Fibroblast of villous mesenchyme (primary cell): Measurements from ENCODE around the gene MEF2C. TPM values are rescaled to one million over a fixed set of nuclear protein-coding genes. Genes with fewer than 3 reads are reported as not detected.

Experiments
- DNase-seq: peaks from one replicate; pipeline ENCODE4 v3.0.0-alpha.2; 2010; ENCODE audit warnings: low read depth
- H3K4me3 ChIP-seq: 2 replicates; pipeline ENCODE4 v1.5.1; 2011; ENCODE audit warnings: low read depth, mild to moderate bottlenecking, low read length
- total RNA-seq: library from RNA; depleted of rRNA; stranded (reverse); fragments of >200 nt; gene quantifications from 2 replicates; pipeline ENCODE4 v1.2.3, GENCODE V29; 2012
- TF ChIP-seq, protein P1 (sequence below): IDR thresholded peaks from 2 replicates; pipeline ENCODE4 v1.5.1; 2012; ENCODE audit warnings: low read depth, mild to moderate bottlenecking, low read length; ENCODE audit not compliant: insufficient read depth

The MEF2C gene
- total RNA-seq, 1 donor: 16.0 TPM

DNA sequence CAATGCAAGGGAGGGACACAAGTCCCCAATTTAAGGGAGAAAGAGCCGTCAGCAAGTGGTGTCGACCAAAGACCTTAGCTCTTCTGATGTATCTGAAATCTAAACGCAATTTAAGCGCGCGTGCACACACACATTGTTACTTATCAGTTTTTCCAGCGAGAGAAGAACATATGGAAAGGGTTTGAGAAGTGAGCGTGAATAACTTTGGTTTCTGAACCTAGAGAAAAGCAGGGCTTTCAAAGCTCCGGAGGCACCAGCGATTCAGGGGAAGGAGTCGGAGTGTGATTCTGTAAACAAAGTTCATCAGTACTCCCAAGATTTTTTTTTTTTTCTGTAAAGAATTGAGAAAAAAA lies 191.8 kb downstream of the MEF2C start:
- TF ChIP-seq, protein P1, sequence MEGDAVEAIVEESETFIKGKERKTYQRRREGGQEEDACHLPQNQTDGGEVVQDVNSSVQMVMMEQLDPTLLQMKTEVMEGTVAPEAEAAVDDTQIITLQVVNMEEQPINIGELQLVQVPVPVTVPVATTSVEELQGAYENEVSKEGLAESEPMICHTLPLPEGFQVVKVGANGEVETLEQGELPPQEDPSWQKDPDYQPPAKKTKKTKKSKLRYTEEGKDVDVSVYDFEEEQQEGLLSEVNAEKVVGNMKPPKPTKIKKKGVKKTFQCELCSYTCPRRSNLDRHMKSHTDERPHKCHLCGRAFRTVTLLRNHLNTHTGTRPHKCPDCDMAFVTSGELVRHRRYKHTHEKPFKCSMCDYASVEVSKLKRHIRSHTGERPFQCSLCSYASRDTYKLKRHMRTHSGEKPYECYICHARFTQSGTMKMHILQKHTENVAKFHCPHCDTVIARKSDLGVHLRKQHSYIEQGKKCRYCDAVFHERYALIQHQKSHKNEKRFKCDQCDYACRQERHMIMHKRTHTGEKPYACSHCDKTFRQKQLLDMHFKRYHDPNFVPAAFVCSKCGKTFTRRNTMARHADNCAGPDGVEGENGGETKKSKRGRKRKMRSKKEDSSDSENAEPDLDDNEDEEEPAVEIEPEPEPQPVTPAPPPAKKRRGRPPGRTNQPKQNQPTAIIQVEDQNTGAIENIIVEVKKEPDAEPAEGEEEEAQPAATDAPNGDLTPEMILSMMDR: no peak
- no peak for DNase-seq
- H3K4me3 ChIP-seq: no peak overlapping the region

DNA sequence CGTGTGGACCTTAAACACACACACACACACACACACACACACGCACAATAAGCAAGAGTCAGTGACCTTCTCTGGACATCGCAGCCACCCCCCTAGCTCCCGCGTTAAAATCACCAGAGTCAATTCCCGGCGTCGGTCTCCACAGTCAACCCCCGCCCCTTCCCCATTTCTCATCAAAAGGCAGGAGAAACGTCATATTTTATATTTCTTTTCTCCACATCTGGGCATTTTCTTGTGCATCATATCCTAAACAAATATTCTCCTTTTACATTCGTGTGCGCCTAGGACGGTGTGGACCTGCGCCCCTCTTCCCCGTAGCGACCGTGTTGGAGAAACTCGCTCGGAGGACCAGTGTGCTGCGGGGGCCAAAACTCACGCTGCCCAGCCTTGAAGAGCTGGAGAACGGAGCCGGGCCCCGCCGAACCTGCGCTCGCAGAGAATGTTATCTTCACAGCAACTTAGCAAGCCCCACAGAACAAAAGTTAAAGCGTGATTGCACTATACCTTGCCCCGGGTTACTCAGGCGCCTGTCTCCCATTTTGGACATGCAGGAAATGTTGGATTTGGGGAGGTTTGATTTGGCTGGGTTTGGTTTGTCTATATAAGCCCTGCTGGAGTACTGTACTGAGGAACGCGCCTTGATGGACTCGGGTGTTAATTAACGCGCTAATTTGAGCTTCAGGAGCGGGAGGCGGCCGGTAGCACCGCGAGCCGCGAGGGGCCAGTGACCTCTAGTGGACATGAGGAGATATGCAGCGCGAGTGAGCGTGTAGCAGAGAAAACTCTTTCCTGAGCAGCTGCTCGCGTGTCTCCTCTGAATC lies 192.4 kb downstream of the MEF2C start:
- H3K4me3 ChIP-seq: no peak overlapping the region
- DNase-seq: peak; percentile 50
- TF ChIP-seq, protein P1: peak; percentile 97

DNA sequence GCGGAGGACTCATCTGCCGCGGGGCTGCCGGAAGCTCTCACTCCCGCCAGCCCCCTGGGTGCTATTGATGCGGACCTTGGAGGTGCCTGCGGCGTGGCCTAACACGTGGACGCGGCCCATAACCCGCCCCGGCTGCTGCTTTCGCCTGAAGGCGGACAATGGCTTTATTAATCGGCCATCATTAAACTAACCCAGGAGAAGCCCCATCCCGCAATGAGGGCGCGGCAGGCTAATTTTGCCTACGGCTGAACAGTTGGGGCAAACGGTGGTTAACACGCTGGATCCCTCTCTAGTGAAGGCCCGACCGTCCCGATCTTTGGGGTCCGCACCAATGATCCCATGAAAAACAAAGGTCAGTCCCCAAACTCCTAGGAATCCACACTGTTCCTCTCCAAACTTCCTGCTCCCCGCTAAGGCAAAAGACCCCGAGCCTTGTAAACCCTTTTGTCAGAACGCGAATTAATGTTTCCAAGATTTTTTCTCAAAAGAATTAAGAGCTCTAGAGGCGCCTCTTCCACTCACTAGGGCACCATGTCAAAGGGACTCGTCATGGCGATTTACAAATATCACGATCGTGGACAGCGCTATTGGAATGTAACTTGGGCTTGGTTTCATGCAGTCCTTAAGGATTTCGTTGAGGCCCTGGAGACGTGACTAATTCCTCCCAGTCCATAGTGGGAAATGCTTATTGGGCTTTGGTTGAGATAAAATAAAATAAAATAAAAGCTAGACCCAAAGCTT lies 193.1 kb downstream of the MEF2C start:
- DNase-seq: no peak
- TF ChIP-seq, protein P1: no peak
- H3K4me3 ChIP-seq: no peak overlapping the region

DNA sequence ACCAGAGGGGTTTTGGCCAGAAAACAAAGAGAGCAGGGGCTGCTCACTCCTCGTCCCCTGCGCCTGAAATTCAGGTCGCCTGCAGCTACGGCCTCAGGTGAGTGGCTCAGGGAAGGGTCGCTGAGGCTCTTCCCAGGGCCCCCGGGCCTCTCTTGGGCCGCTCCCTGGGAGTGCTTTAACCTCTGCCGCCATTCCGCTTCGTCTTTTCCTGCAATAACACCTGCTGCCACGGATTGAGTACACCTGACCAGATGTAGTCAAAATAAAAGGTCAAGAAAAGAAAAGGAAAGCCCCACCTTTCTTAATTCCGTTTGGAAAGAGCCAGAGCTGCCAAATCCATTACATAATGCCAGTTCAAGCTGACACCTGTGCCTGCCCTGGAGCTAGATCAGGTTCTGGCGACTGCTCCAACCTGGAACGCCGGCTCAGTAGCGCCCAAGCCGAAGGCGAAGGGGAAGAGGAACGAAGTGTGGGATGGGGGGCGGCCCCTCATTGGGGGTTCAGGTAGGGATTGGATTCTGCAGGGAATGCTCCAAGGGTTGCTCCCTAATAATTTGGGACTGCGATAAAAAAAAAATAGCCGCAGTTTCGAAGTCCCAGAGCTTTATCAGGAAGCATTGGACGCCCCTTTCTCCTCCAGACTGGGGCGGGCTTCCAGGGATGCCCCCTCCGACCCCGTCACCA lies 193.9 kb downstream of the MEF2C start:
- no peak for DNase-seq
- H3K4me3 ChIP-seq: no peak overlapping the region
- TF ChIP-seq, protein P1: no peak

DNA sequence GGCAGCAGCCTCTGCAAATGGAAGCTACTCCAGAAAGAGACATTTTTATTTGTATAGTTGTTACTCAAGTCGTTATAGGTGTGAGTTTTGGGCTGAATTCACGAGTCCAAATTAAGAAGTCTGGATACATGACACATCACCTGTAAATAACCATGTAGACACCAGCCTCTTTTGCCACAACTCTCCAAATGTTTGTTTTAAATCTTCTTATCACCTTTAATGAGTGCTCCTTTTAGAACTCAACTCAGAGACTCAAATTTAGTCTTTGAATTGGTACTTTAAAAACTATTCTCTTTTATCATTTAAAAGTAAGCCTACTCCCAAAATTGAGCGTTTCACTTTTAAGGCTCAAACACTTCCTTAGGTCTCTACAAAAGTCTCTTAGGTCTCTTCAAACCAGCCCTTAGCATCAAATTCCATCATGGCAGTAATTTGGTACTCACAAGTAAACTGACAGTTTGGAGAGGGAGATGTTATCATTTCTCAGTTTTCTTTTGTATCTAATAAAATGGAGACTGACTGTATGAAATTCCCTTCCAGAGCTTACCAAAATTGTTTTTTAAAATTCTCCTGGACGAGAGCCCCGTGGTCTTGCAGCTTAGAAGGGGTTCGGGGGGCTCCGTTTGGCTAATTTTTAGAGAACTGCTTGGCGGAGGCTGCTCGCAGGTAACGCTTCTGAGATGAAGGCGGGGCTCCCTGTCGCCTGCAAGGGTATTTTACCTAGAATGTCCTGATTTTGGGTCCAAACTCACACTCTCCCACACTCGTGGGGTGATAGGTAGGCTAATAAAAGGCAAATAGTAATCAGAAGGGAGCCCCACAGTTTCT lies 194.6 kb downstream of the MEF2C start:
- DNase-seq: no peak
- TF ChIP-seq, protein P1: no peak
- H3K4me3 ChIP-seq: no peak overlapping the region

DNA sequence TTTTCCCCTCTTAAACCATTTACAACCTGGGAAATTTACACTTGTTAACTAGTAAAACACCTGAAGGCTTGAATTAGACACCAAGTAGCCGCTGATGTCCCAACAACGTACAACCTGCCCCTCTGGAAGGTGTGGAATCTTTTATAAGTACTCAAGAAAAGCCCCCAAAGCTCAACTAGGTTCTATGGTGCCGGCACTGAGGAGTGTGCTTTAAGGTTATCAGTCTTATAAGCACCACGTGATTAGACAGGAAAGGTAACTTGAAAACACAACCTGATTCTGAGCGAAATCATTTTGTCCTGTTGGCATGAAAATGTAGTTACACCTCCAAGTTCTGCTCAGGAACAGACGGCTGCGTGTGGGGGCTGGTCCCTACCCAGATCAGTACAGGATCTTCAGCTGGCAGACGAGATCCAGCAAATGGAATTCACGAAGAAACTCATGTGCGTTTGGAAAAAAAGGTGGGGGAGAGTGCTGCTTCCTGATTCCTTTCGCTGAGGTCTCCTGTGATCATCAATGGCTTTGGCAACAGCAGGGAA lies 195.5 kb downstream of the MEF2C start:
- no peak for DNase-seq
- TF ChIP-seq, protein P1: no peak
- no peak overlapping the region for H3K4me3 ChIP-seq
